ENCODE results near the gene KCND3.
"Not testable (repeated sequence)": the region's sequence is repeated elsewhere in the genome, so short reads cannot be mapped to it uniquely, and the experiment has no call there.

Gene KCND3

DNA sequence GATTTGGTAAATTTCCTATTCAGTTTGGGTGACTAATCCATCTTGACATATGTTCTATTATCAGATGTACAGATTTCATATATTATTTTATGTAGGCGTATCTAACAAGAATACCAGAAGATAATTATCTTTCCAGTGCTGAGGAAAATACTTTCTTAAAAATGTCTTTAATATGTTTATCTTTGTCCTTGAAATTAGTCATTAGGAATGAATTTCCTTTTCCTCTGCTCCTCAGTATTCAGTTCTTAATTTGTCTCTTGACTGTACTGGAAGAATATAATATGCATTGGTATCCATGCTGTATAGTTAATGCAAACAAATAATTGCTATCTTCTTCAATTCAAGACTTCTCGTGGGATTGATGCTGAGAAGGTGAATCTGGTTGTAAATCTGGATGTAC, 227.1 kb downstream of the KCND3 start:
- no peak for DNase-seq

DNA sequence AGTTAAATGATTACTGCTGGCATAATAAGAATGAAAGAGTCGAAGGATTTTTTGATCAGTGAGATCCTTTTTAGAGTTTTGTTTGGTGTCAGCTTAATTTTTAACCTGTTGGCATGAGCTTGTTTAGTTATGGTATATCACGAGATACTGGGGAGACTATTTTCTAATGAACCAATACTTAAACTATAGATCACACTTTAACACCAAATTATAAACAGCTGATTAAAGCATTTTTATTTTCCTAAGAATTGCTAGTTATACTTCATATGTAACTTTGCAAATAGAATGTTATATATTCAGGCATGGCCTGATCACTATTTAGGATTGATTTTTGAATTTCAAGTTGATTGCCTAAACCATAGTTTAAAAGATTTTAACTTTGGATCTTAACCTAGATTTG, 227.8 kb downstream of the KCND3 start:
- DNase-seq = no peak

DNA sequence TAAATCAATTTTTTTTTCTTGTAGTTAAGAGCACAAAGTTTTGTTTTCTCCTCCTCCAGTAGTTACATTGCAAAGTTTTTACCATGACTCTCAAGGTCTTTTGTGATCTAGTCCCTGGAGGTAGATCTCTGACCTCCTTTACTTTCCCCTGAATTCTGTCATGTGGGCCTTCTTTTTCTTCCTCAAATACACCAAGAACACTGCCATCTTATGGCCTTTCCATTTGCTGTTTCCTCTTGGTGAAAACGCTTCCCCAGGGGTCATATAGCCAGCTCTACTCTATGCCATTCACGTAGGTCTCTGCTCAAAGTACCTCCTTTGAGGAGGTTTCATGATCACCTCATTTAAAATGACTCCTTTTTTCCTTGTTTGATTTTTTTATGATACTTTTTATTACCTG, 231.1 kb downstream of the KCND3 start:
- no peak for DNase-seq

DNA sequence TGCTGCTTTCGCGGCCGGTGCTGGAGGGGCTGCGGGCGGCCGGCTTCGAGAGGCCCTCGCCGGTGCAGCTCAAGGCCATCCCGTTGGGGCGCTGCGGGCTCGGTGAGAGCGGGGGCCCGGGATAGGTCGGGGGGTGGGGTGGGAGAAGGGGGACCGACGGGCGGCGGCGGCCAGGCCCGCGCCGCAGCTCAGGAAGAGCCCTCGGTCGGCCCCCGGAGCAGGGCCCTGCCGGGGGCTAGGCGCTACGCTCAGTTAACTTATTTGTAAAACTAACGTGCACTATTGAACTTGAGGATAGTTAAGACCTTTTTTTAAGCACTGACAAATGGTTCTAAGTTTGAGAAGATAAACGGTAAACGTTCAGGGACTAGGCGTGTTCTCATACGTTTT, 233.3 kb downstream of the KCND3 start:
- DNase-seq = no peak

DNA sequence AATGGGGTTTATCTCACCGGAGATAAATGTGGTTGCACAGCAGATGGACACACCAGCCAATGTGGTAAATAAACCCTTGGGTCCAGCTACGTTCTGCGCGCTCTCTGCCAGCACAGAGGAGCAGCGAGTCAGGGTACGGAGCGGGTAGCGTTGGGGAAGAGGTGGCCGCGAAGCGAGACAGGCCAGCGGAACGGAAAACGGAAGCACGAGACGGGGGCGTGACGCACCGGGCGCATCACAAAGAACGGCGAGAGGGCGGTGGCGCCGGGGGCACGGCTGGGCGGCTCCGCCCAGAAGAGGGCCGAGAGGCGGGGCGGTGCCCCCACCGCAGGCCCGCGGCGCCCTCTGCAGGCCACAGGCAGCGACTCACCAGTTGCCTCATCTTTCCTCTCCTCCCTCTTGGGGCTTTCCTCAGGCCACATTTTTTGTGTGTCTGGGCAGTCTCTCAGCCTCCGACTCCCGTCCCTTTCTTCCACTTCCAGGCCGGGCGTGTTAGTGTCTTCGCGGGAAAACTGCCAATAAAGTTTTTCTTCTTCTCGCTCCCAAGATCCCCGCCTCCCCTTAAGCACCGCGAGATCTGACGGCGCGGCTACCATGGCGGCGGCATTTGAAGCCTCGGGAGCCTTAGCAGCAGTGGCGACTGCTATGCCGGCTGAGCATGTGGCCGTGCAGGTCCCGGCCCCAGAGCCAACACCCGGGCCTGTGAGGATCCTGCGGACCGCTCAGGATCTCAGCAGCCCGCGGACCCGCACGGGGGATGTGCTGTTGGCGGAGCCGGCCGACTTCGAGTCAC, 233.9 kb downstream of the KCND3 start, which contains the start of gene DDX20:
Gene DDX20, plus strand, starts transcription at position 571 of the 793 bp plus-strand sequence. Its CDS starts 24 bp downstream, at position 595.
- DNase-seq = peak; percentile 96

DNA sequence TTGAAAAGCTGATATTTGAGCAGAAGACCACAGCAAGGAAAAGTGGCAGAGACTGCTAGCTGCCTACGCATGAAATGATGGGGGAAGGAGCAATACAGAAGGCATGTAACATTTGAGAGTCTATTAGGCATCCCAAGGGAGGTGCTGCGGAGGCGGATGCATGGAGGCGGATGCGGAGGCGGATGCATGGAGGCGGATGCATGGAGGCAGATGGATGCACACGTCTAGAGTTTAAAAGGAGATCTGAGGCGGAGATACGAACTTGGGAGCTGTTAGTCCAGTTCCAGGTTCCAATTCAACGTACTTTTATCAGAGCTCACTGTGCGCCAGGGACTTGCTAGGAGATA, 234.5 kb downstream of the KCND3 start:
- peak; percentile 91 for DNase-seq

DNA sequence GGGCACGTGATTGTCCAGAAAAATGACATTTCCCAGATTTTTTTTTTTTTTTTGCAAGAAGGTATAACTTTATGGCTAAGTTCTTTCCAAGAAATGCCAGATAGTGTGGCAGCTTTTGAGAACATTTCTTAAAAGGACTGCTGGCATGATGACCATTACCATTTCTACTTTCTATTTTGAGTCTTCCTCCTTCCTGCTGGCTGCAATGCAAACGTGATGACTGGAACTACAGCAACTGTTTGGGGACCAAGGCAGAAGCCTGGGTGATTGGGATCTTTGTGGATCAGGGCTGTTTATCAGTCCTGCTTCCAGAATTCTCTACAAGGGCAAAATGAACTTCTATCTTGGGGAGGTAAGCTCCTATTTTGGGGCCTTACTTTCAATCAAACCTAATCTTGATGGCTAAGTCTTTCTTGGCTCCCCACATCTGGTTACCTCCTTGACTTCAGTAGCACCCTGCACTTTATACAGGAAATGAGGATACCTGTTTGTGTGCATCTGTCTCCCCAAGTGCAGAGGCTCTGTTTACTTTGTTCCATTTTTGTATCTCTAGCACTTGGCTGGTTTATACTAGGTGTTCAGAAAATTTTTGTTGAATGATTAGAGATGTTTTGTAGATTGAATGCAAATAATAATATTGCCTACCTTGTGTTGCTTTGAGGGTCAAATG, 237.4 kb downstream of the KCND3 start:
- DNase-seq = no peak

DNA sequence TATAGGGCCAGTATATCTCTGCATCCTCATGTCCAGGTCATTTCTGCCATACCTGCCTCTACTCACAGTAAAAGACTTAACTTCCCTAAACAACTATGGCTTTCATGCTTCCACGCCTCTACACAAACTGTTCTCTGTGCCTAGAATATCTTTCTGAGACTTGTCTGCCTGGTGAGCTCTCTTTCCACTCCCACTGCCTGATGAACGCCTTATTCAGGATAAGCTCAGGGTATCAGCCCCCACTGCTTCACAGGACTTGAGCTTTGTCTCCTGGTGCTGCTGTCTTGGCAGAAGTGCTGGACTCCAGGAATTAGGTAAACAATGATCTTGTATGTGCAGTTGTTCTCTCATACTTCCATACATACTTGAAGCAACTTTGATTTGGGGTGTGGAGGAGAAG, 238.6 kb downstream of the KCND3 start:
- no peak for DNase-seq

DNA sequence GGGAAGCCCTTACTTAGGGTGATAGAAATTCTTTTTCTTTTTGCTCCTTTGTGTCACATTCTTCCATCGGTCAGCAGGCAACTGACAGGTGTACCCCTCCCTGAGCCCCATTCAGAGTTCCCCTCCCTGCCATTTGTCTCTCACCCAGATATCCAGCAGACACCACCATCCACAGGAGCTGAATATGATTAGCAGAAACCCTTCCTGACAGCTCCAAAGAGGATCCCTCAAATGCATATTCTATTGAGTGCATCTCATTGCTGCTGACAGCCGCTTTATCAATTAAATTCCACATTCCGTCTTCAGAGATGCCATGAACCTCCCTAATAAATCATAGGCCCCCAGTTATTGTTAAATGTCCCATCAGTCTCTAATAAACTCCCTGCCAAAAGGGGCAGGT, 239.8 kb downstream of the KCND3 start:
- DNase-seq = no peak

DNA sequence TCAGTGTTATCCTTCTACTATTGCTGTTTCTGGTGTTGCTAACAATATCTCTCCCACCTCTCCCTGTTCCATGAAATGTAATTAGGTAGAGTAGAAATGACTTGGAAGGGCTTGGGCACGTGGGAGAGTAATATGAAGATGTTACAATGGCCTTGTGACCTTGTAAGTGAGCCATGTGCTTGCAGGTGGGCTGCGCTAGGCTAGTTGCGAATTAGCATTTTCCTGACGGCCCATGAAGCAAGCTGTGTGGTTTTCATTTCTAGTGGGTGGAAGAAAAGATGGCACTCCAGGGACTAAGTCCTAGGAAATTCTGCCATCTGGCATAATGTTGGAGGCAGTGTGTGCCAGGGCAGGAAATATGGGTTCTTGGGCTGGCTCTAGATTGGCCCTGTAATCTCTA, 241.5 kb downstream of the KCND3 start:
- DNase-seq = no peak

DNA sequence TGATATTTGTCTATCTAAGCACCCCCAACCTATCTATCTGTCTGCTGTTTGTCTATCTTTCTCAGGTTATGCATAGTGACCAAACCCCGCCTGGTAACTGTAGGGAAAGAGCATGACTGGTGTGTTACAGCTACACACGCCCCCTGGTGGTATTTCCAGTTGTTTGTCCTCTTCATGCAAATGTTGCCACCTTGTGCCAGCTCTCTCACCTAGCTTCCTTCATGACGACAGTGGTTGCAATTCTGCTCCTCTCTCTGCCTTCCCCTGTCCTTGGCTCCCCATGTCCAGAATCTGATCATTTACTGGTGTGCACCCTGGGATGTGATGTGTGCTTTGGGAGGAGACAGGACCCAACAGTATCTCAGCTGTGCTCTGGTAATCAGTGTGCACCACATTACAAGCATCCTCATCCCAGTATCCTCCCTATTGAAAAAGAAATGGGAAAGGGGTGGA, 242.2 kb downstream of the KCND3 start:
- peak; percentile 43 for DNase-seq

DNA sequence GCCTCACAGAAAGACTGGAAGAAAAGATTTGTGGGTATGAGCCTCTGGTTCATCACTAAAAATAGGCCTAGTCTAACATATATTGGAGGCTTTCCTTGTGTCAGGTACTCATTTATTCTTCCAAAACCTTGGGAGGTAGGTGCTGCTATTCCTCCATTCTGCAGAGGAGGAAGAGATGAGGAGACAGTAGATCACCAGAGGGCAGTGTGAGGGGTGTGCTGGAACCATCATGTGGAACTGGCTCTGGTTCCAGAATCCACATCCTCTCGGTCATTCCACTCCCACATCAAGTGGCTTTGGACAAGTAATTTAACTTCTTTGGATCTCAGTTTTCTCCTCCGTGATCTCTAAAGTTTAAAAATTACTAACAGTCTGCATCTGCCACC, 242.9 kb downstream of the KCND3 start:
- DNase-seq = no peak

DNA sequence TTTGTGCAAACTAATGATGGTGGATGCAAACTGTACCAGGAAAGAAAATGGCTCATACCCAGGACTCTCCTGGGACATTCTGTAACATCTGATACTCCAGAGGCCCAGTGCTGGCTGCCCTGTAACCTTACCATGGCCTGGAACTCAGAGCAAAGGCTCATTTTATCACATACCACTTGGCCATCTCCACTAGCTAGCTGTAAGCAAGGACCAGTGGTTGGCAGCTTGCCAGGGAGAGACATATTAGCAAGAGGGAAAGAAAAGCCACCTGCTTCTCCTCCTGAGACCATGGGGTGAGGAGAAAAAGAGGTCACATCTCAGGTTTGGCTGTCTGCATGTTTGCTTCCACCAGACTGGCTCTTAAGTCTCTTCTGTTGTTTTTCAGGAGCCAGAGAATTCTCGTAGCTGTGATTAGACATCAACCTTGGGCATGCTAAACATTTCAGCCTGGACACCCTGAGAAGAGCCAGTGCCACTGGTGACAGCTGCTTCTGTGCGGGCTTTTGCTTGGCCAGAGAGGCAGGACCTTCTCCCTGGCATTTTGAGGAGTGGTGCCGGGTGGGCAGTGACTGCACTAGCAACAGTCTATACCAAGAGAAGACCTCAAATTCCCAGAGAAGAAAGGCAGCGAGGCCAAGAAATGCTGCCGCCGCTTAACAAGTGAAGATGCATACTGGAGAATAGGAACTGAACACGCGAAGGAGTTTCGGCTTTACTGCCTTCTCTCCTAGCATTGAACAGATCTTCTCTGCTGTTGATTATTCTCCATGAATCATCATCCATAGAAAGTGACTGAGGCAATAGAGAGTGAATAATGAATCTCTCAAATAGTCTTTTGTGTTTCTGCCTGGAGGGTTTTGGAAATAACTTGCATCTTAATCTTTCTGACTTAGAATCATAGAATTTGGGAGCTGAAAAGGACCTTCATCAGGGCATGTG, 243.5 kb downstream of the KCND3 start:
- no peak for DNase-seq

DNA sequence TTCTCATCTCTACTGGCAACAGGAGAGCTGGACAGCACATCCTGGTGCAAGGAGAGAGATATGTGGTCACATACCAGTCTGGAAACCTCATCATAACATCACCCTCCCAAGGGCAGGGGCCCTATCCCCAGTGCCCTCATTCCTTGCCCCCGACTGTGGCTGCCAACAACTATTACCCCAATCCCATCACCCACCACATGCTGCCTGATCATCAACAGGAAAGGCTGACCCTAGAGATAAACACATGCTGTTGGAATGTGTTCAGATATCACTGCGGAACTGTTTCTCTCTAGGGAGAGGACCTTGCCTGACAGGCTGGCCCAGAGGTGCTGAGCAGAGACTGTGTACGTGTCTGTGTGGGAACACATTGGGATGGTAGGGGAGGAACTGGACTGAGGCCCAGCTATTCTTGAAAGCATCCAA, 245.8 kb downstream of the KCND3 start:
- no peak for DNase-seq

DNA sequence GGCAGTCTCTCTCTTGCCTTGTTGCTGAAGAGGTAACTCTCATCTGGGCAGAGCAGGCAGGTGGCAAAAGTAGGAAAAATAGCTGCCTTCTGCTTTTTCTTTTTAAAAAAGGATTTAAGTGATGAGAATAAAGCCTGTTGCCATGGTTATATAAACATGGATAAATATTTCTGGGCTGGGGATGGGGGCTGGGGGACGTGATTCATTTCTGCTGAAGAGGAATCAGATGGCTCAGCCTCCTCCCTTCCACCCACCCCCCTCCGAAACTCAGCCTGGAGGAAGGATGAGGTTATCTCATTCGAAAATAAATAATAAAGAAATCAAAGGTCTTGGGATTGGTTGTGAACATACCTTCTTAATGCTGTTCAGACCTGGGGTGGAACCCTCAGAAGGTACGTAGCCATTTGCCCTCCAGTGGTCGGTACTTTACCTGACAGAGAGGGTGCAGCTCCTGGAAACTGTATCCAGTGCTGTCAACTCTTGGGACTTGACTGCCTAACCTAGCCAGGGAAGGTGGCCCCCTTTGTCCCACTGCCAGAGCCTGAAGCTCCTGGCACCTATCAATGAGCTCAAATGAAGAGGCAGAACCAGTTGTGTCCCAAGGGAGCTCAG, 246.4 kb downstream of the KCND3 start:
- DNase-seq = no peak

DNA sequence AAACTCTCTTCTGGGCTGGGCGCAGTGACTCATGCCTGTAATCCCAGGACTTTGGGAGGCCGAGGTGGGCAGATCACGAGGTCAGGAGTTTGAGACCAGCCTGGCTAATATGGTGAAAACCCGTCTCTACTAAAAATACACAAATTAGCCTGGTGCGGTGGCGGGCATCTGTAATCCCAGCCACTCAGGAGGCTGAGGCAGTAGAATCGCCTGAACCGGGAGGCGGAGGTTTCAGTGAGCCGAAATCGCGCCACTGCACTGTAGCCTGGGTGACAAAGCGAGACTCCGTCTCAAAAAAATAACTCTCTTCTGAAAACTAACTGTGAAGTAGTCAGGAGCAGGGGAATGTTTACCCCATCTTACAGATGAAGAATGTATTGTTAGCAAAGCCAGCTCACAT, 247.2 kb downstream of the KCND3 start:
- DNase-seq = not testable (repeated sequence)

DNA sequence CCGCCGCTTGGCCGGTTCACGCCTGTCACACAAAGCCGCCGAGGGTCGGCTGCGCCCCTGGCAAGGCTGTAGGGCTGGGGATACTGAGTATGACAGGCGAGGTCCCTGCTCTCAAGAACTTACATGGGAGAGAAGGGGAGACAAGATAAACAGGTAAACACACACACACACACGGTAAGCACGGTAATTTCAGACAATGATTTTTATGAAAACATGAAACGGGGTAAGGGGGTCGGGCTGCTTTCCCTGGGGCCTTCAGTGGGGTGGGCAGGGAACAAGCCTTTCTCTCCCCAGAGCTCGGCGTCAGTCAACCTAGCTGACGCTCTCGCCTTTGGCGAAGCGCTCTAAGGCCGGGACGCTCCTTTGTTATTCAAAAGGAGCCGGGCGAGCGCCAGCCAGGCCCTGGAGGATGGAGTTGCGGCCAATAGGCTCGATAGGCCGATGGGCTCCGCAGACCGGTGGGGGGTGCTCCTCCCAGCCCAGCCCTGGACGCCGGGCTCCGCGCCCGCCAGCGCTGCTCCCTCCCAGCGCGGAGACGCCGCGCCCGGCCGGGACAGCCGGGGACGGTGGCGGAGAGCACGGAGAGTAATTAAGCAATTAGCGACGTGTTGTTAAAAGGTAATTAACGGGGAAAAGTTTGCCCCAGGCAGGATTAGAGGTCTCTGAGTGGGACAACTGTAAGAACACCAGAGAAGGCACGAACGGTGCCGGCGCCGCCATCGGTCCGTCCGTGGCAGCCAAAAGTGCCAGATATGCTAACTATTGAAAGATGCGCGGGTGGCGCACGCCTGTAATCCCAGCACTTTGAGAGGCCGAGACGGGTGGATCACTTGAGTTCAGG, 249.3 kb downstream of the KCND3 start:
- peak; percentile 32 for DNase-seq

DNA sequence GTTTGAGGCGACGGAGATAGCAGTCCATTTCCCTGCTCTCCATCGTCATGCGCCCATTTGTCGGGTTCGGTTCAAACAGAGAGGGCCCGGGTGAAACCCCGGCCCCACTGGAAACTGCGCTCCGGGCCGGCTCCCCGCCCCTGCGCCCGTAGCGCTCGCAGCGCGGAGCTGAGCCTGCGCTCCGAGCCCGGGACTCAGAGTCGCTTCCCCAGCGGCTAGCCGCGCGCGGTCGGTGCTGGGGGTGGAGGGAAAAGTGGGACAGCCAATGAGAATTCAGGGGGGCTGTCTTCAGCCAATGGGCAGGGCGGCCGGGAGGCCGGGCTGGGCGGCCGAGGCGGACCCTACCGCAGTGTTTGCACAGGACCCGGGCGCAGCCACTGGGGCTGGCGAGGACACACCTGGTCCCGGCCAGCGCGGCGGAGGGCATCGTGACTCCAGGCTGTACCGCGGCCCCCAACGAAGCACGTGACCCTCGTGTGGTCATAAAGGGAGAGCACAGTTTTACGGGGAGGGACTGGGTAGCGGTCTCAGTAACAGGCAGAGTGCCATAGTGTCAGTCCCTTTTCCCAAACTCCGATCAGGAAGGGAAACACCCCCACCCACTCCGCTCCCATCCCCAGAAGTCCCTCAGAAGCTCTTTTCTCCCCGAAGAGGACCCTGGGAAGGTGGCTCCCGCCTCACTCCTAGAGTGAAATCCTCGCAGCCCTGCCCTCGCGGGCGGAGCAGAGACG, 250.1 kb downstream of the KCND3 start, which contains the start of gene INKA2:
Gene INKA2, minus strand, starts transcription at position 202 of the 731 bp plus-strand sequence. Its CDS starts 153 bp downstream, at position 49.
- peak; percentile 82 for DNase-seq

DNA sequence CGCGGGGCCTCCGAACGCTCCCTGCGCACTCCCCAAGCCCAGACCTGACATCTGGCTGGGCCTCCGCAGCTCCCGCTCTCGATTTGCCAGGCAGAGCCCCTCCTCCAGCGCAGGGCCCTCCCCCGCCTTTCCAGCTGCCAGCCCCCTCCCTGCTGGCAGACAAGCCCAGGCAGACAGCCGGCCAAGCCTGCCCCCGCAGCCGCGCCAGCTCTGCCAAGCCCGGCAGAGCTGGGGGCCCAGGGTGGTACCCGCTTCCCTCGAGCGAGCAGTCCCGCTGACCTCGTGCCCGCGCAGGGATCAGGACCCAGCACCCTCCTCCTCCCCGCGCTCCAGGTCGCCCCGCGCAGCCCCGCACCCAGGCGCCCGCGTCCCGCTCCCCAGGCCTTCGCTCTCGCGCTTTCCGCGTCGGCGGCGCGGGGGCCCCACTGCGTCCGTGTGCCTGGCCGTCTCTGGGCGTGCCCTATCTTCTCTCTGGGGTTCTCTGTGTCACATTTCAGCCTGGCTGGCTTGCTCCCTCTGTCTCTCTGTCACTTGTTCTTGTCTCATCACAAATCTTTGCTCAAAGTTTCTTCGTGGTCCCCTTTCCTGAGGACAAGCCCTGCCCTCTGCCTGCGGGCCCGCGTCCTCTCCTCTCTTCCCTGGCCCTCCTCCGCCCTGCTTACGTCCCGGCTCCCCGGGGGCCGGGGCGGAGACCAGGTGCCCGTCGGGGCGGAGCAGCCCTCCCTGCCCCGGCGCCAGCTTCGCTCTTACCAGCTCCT, 250.9 kb downstream of the KCND3 start:
- DNase-seq = peak; percentile 87

DNA sequence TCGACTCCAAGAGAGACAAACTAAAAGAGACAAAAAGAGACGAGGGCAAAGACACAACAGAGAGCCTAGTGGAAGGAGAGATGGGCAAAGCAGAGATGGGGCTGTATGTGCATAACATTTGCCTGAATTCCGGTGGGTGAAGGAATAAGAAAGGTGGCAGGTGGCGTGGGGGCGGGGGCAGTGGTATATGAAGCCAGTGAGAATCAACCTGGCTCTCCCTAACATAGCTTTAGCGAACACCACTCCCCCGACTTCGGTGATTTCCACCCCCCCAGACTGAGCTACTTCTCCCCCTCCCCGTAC, 251.4 kb downstream of the KCND3 start:
- no peak for DNase-seq

Measured in NCI-H2171 (cell line).